HL-60 (cell line): ENCODE results near the gene NR2E3.

Experiments
- DNase-seq, 2 experiments: peaks; one replicate each; pipeline ENCODE4 v3.0.0-alpha.2; 2010 to 2020; ENCODE audit warnings: low read depth in 1 of 2, low spot score in 1 of 2
- H3K27ac ChIP-seq: fragments of 250-450 bp; sonication (Bioruptor Pico); replicated peaks from 2 replicates; pipeline ENCODE4 v1.5.1; 2020; ENCODE audit warnings: mild to moderate bottlenecking, moderate library complexity
- H3K27me3 ChIP-seq: fragments of 250-450 bp; sonication (Bioruptor Pico); 2 replicates; pipeline ENCODE4 v1.5.1; 2021; ENCODE audit warnings: mild to moderate bottlenecking, moderate library complexity; ENCODE audit not compliant: insufficient read depth, poor library complexity, severe bottlenecking
- H3K4me3 ChIP-seq: replicated peaks from 2 replicates; pipeline ENCODE4 v1.5.1; 2011; ENCODE audit warnings: mild to moderate bottlenecking, control low read depth, low read length; ENCODE audit not compliant: insufficient read depth
- GABPA ChIP-seq: IDR thresholded peaks from 2 replicates; pipeline ENCODE4 v1.6.1; 2012; ENCODE audit warnings: low read depth
- POLR2AphosphoS5 ChIP-seq: IDR thresholded peaks from 2 replicates; pipeline ENCODE4 v1.6.1; 2012; ENCODE audit warnings: low read depth
- SPI1 ChIP-seq: IDR thresholded peaks from 2 replicates; pipeline ENCODE4 v1.6.1; 2012; ENCODE audit warnings: low read depth, mild to moderate bottlenecking, borderline replicate concordance
- TF ChIP-seq, protein P1 (sequence below): IDR thresholded peaks from one replicate; pipeline ENCODE4 v1.5.1; 2011; ENCODE audit warnings: low read length, control low read depth, inconsistent platforms; ENCODE audit not compliant: insufficient read depth
- TF ChIP-seq, protein P2 (sequence below): IDR thresholded peaks from 2 replicates; pipeline ENCODE4 v1.6.1; 2012; ENCODE audit warnings: low read depth; ENCODE audit not compliant: insufficient replicate concordance

NR2E3 gene

DNA sequence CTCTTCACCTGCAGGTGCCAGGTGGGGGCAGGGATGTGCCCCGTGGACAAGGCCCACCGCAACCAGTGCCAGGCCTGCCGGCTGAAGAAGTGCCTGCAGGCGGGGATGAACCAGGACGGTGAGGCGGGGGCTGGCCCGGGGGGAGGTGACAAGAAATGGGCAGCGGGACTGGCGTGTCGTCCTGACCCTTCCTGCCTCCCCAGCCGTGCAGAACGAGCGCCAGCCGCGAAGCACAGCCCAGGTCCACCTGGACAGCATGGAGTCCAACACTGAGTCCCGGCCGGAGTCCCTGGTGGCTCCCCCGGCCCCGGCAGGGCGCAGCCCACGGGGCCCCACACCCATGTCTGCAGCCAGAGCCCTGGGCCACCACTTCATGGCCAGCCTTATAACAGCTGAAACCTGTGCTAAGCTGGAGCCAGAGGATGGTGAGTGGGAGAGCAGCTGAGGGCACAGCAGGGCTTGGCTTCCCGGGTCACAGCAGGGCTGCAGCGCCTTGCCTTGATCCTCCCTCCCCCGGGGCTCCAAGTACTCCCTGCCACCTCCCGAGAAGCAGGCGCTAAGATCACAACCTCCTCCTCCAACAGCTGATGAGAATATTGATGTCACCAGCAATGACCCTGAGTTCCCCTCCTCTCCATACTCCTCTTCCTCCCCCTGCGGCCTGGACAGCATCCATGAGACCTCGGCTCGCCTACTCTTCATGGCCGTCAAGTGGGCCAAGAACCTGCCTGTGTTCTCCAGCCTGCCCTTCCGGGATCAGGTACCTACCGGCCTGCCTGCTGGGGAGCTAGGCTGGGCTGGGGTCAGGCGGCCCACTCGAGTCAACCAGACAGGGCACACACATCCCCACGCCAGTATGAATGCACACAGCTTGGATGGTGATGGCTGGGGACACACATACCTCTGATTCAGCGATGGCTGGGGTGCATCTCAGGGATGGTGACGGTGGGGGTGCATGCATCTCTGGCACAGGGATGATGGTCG, 1.7 kb downstream of the NR2E3 start:
- no peak overlapping the region for H3K4me3 ChIP-seq
- no peaks in the 10 kb centered on the region for H3K27me3 ChIP-seq
- no peak overlapping the region for H3K27ac ChIP-seq
- no peak for DNase-seq
- TF ChIP-seq SPI1 (no peak), POLR2AphosphoS5 (no peak), GABPA (no peak)
- TF ChIP-seq, protein P1, sequence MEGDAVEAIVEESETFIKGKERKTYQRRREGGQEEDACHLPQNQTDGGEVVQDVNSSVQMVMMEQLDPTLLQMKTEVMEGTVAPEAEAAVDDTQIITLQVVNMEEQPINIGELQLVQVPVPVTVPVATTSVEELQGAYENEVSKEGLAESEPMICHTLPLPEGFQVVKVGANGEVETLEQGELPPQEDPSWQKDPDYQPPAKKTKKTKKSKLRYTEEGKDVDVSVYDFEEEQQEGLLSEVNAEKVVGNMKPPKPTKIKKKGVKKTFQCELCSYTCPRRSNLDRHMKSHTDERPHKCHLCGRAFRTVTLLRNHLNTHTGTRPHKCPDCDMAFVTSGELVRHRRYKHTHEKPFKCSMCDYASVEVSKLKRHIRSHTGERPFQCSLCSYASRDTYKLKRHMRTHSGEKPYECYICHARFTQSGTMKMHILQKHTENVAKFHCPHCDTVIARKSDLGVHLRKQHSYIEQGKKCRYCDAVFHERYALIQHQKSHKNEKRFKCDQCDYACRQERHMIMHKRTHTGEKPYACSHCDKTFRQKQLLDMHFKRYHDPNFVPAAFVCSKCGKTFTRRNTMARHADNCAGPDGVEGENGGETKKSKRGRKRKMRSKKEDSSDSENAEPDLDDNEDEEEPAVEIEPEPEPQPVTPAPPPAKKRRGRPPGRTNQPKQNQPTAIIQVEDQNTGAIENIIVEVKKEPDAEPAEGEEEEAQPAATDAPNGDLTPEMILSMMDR, result no peak
- TF ChIP-seq, protein P2, sequence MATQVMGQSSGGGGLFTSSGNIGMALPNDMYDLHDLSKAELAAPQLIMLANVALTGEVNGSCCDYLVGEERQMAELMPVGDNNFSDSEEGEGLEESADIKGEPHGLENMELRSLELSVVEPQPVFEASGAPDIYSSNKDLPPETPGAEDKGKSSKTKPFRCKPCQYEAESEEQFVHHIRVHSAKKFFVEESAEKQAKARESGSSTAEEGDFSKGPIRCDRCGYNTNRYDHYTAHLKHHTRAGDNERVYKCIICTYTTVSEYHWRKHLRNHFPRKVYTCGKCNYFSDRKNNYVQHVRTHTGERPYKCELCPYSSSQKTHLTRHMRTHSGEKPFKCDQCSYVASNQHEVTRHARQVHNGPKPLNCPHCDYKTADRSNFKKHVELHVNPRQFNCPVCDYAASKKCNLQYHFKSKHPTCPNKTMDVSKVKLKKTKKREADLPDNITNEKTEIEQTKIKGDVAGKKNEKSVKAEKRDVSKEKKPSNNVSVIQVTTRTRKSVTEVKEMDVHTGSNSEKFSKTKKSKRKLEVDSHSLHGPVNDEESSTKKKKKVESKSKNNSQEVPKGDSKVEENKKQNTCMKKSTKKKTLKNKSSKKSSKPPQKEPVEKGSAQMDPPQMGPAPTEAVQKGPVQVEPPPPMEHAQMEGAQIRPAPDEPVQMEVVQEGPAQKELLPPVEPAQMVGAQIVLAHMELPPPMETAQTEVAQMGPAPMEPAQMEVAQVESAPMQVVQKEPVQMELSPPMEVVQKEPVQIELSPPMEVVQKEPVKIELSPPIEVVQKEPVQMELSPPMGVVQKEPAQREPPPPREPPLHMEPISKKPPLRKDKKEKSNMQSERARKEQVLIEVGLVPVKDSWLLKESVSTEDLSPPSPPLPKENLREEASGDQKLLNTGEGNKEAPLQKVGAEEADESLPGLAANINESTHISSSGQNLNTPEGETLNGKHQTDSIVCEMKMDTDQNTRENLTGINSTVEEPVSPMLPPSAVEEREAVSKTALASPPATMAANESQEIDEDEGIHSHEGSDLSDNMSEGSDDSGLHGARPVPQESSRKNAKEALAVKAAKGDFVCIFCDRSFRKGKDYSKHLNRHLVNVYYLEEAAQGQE, result no peak

DNA sequence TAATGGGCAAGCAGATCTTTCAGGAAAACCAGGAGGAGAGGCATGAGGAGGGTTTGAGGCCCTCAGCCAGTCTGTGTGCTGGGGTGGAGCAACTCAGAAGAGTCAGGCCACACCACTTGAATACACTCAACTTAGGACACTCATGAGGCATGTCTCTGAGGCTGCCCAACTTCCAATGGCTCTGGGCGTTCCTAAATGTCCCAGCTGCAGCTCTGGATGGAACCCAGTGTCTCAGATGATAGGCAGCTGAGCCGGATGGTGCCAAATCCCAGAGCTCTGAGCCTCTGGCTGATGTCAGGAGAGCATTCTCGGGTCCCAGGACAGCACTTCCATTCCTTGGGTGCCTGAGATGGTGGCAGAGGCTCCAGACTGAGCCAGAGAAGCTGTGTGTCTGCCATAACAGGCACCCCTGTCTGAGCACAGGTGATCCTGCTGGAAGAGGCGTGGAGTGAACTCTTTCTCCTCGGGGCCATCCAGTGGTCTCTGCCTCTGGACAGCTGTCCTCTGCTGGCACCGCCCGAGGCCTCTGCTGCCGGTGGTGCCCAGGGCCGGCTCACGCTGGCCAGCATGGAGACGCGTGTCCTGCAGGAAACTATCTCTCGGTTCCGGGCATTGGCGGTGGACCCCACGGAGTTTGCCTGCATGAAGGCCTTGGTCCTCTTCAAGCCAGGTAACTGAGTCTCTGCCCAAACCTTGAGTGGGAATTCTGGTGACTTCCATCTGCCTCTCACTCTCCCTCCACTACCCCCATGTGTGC, 2.8 kb downstream of the NR2E3 start:
- Histone ChIP-seq H3K4me3 (no peak overlapping the region), H3K27ac (no peak overlapping the region), H3K27me3 (no peaks in the 10 kb centered on the region)
- TF ChIP-seq, protein P1, result no peak
- no peak for DNase-seq

DNA sequence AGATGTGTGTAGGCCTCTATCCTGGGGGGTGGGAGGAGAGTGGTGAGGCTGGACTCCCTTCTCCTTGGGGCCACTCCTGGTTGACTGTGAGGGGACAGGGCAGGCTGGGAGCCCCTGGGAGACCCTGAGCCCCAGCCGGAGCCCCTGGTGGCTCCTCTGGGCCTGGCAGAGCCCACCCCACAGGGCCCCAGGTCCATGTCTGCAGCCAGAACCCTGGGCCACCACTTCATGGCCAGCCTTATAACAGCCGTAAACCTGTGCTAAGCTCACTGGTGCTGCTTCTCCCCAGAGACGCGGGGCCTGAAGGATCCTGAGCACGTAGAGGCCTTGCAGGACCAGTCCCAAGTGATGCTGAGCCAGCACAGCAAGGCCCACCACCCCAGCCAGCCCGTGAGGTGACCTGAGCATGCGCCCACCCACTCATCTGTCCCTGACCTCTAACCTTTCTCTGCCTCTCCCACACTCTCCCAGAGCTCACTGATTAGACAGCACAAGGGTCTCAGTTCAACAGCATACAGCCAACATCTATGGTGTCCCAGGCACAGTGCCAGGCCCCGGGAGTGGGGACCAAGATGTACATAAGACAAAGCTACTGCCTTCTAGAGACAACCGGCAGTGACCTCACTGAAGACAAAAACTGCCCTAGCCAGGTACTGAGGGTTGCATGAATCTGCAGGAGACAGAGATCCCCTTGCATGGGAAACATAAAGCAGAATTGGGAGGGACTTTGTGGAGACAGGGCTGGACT, 3.5 kb downstream of the NR2E3 start:
- DNase-seq, result no peak
- no peak overlapping the region for H3K4me3 ChIP-seq
- TF ChIP-seq SPI1 (no peak), GABPA (no peak), POLR2AphosphoS5 (no peak)
- TF ChIP-seq, protein P2, result no peak
- TF ChIP-seq, protein P1, result no peak
- H3K27me3 ChIP-seq, result no peaks in the 10 kb centered on the region
- H3K27ac ChIP-seq, result no peak overlapping the region
